Measurements from ENCODE around the gene GAREM2.

Gene GAREM2

DNA sequence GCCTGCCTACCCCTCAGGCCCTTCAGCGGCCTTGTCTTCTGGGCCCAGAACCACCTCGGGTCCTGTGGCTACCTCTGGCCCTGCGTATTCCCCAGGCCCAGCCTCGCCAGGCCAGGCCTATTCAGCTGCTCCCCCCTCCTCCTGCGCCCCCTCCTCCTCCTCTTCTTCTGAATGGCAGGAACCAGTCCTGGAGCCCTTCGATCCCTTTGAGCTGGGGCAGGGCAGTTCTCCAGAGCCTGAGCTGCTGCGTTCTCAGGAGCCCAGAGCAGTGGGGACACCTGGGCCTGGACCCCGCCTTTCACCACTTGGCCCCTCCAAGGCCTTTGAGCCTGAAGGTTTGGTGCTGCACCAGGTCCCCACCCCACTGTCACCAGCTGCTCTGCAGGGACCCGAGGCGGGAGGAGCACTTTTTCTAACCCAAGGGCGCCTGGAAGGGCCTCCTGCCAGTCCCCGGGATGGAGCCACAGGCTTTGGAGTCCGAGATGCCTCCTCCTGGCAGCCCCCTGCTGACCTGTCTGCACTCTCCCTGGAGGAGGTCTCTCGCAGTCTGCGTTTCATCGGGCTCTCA, 14.7 kb downstream of the GAREM2 start:
- DNase-seq, result no peak

GRCh38 chr2:26189123-26189522, 16.2 kb downstream of the GAREM2 start:
- no peak for DNase-seq

GRCh38 chr2:26189751-26190150, 16.9 kb downstream of the GAREM2 start:
- no peak for DNase-seq

- DNase-seq, result no peak
These were observed 17.5 kb downstream of the GAREM2 start for GRCh38 chr2:26190369-26190768.

GRCh38 chr2:26191316-26192159, 18.6 kb downstream of the GAREM2 start:
- no peak for DNase-seq

DNA sequence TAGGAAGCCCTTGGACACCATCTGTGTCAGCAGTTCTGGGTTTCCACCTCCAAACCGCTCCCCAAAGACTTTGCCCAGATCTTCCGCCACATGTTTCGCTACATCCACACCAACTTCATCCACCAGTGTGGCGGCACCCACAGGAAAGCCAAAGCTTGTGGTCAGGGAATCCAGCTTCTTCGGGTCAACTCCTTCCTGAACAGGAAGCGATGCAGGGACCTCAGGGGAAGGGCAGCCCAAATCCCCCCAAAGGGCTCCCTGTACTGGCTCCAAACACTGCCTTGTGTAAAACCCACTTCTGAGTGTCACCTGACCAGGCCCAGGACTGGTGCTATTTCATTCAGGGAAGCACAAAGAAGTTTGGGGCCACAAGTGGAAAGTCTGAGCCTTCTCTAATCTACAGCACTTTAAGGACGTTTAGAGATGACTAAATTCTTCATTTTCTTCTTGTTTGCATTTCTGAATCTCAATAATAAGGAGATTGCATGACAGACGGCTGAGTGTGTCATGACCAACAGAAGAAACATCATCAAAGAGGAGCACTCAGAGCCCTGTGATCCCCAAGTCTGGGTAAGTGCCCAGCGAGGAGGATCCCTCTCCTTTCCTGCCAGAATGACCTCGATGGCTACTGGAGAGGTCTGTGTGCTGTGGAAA, 20.8 kb downstream of the GAREM2 start:
- no peak for DNase-seq

- no peak for DNase-seq
These were observed 22.4 kb downstream of the GAREM2 start for GRCh38 chr2:26195040-26195984.

DNA sequence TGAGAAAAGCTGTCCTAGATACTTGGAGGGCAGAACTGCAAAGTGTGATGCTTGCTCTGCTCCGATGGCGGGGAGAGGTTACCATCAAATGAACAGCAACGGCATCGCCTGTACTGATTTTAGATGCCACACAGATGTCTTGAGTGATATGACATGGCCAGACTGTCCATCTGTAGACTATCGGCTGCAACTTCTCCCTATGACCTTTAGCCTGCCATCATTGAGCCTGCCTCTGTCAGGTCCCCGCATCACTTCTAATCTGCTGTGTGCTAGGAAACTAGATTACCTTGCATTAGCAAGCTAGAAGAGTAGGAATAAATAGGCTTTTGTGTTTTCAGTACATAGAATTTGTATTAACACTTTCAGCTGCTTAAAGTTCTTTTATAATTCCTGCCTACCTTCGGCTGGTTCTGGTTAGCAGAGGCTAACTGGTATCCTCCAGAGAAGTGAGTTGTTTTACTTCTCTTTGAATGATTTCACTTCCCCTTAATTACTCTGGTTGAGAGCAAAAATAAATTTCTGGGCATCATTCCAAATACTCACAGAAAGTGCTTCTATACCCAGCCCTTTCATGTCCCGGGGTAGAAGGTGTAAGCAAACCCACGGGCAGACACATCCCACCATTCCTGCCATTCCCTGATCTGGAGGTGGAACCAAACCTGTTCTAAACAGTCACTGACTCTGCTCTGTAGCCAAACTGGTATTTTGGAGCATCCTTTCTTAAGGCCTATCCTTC, 24.0 kb downstream of the GAREM2 start:
- DNase-seq, result no peak

- DNase-seq, result no peak
These were observed 24.6 kb downstream of the GAREM2 start for GRCh38 chr2:26197516-26197915.

DNA sequence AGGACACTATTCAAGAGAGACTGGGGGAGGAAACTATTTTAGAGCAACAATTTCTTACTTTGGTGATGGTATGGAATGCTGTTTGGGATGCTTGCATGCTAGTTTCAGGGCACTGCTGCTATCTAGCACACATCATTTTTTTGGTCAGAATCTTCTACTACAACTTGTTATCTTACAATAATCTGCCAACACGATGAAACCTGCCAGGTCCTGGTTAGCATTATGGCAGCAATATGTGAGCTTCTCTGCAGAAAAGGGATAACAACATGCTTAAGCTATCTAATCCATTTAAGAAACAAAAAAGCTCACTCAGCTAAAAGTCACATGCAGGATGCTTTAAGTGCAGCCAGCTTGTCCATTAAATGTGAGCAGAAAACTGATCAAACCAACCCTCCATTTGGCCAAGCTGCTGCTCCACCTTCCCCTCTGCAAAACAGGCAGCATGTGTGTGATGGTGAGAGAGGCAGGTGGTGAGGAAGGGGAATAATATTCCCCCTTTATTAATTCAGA, 30.1 kb downstream of the GAREM2 start:
- DNase-seq, result no peak

DNA sequence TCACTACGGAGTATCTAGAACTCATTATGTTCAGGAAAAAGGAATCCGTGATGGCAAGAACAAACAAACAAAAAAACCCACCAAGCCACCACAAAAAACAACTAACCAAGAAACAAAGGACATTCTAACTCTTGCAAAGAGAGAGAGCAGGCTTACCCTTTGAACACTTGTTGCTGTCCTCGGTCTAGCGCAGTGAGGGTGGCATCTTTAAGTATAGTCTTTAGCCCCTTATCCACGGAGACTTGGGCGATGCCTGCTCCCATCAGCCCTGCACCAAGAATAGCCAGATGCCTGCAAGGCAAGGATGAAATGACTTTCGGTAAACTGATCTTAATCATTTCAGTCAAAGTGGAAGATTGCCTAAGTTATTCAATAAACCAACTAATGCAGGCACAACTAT, 31.0 kb downstream of the GAREM2 start:
- no peak for DNase-seq

GRCh38 chr2:26212011-26212410, 39.1 kb downstream of the GAREM2 start:
- DNase-seq, result no peak

DNA sequence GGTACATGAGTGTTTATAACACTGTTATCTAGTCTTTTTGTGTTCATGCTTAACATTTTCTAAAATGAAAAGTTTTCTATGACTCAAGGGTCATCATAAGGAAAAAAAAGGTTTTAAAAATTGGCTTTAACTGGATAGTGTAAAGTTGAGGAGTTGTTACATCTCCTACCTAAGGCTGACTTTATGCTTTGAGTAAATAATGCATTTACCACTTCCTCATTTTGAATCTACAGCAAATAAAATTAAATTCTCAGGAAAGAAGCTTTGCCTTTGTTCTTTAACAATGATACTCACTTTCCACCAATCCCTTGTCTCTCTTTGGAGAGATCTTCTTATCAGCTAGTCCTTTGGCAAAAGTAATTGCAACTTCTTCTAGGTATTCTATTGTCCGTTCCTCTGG, 41.9 kb downstream of the GAREM2 start:
- no peak for DNase-seq

- no peak for DNase-seq
These were observed 42.9 kb downstream of the GAREM2 start for GRCh38 chr2:26215833-26216232.

DNA sequence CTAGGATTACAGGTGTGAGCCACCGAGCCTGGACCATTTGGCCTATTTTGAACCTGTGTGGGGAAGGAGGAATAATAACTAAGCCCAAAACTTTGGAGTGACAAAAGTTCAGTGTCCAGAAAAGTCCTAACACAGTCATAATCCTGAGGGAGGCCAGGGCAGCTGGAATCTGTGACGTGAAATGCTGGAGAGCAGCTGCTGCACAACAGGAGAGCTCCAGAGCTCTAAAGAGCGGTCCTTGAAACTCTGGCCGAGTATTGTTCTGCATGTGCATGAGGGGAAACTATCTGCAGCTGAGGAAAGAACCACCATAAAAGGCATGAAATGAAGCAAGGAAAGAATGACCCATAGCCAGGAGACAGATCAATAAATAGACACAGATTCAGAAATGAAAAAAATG, 43.7 kb downstream of the GAREM2 start:
- no peak for DNase-seq

DNA sequence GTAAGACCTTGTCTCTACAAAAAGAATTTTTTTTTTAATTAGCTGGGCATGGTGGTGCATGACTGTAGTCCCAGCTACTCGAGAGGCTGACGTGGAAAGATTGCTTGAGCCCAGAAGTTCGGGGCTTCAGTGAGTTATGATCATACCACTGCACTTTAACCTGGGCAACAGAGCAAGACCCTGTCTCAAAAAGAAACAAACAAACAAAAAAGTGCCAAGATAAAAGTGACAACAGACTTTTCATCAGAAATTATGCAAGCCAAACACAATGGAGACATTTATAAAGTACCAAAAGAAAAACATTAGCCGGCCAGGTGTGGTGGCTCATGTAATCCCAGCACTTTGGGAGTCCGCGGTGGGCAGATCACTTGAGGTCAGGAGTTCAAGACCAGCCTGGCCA, 44.8 kb downstream of the GAREM2 start:
- no peak for DNase-seq

- no peak for DNase-seq
These were observed 50.1 kb downstream of the GAREM2 start for GRCh38 chr2:26223018-26223417.

DNA sequence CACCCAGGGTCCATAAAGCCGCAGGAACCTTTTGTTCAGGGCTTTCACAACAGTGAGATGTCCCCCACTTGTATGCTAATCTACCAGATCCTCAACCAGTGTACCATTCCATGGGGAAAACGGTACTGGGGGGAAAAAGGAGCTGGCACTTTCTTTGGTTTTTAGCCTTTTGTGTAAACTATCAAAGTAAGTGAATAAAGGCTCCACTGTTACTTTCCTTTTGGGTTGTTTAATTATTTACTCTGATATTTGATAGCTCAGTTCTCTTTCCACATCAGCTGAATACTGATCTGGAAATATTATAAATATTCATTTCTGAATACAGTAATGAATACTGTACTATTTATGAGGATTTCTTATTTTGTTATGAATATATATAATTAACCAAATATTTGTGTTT, 51.2 kb downstream of the GAREM2 start:
- no peak for DNase-seq

DNA sequence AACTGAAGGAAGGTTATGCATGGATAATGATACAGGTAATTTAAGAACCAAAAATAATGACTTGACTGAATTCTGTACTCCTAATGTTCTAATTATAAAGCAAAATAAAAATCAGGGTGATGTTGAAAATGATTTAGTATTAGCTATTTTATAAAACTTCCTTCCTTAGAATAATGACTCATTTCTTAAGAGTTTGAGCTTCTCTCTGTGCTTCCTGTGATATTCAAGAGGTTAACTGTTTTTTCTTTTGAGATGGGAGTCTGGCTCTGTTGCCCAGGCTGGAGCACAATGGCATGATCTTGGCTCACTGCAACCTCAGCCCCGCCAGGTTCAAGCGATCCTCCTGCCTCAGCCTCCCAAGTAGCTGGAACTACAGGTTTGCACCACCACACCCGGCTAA, 56.7 kb downstream of the GAREM2 start:
- no peak for DNase-seq

DNA sequence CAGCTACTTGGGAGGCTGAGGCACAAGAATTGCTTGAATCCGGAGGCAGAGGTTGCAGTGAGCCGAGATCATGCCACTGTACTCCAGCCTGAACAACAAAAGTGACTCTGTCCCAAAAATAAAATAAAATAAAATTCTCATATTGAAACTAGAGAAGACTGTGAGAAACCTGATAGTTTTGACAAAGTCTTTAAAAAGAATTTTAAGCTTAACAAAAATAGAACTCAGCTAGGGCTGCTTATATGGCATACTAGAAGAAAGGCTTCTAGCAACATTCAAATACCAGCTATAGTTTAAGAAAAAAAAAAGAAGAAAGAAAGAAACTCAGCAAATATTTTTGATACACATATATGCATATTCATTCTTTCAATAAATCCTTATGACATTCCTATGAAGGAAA, 57.9 kb downstream of the GAREM2 start:
- DNase-seq, result no peak

DNA sequence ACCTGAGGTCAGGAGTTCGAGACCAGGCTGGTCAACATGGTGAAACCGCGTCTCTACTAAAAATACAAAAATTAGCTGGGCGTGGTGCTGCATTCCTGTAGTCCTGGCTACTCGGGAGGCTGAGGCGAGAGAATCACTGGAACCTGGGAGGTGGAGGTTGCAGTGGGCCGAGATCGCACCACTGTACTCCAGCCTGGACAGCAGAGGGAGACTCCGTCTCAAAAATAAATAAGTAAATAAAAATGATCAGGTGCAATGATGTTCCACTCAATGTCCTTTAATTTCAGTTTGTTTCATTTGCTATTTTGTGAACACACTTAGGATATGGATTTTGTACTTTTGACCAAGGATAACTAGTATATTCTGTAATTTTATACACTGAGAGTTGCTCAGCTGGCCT, 62.2 kb downstream of the GAREM2 start:
- DNase-seq, result no peak

DNA sequence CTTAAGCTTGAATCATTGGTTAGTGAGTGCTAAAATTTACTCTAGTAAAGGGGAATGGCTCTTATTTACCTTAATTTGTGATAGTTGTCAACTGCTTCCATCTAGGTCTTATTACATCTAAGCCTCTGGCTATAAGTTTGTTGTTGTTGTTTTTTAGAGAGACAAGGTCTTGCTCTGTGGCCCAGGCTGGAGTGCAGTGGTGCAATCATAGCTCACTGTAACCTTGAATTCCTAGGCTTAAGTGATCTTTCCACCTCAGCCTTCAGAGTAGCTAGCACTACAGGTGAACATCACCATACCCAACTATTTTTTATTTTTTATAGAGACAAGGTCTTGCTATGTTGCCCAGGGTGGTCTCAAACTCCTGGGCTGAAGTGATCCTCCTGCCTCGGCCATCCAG, 65.0 kb downstream of the GAREM2 start:
- DNase-seq, result no peak
